K562 (cell line): ENCODE measurements around the gene MAK.

Experiments used
- ARID2 ChIP-seq: fragments of 450-650 bp; IDR thresholded peaks from 2 replicates; pipeline ENCODE4 v1.6.1; 2017; ENCODE audit warnings: antibody characterized with exemption, mild to moderate bottlenecking
- CHD2 ChIP-seq: IDR thresholded peaks from 2 replicates; pipeline ENCODE4 v1.6.1; 2011; ENCODE audit warnings: low read depth, low read length
- CTCF ChIP-seq, 3 experiments: IDR thresholded peaks in 2 of 3; conservative IDR thresholded peaks in 1 of 3; 2 replicates each; pipeline ENCODE4 v1.5.1; 2011 to 2012; ENCODE audit warnings: low read length in 3 of 3, mild to moderate bottlenecking in 3 of 3, control low read depth in 2 of 3, improper control_type of control experiment in 1 of 3, inconsistent platforms in 1 of 3, low read depth in 1 of 3, mixed read lengths in 1 of 3, moderate library complexity in 1 of 3; ENCODE audit not compliant: insufficient read depth in 2 of 3
- HNRNPK ChIP-seq: fragments of 200-400 bp; formaldehyde crosslinking; IDR thresholded peaks from one replicate; pipeline ENCODE4 v1.6.1; 2018; ENCODE audit warnings: mild to moderate bottlenecking, low read depth, low read length; ENCODE audit not compliant: poor library complexity, severe bottlenecking
- PKNOX1 ChIP-seq: fragments of 450-650 bp; IDR thresholded peaks from 2 replicates; pipeline ENCODE4 v1.6.1; 2016
- POLR2A ChIP-seq: fragments of 450-650 bp; conservative IDR thresholded peaks from 2 replicates; pipeline ENCODE4 v1.6.1; 2016
- PRPF4 ChIP-seq: fragments of 200-400 bp; formaldehyde crosslinking; IDR thresholded peaks from one replicate; pipeline ENCODE4 v1.6.1; 2017; ENCODE audit warnings: low read length, low read depth, mild to moderate bottlenecking; ENCODE audit not compliant: insufficient read depth, poor library complexity, severe bottlenecking
- SMARCC2 ChIP-seq: fragments of 450-650 bp; IDR thresholded peaks from 2 replicates; pipeline ENCODE4 v1.6.1; 2017; ENCODE audit warnings: antibody characterized with exemption, moderate library complexity, mild to moderate bottlenecking, low read depth
- SPI1 ChIP-seq: IDR thresholded peaks from 2 replicates; pipeline ENCODE4 v1.6.1; 2011; ENCODE audit warnings: low read depth, low read length, control low read depth, borderline replicate concordance
- TAF1 ChIP-seq: IDR thresholded peaks from 2 replicates; pipeline ENCODE4 v1.6.1; 2011; ENCODE audit warnings: mild to moderate bottlenecking, low read length, moderate library complexity; ENCODE audit not compliant: insufficient read depth, control insufficient read depth, severe bottlenecking; ENCODE audit errors: extremely low read depth
- ZBED1 ChIP-seq: IDR thresholded peaks from 2 replicates; pipeline ENCODE4 v1.6.1; 2014
- ZKSCAN3 ChIP-seq: fragments of 250-450 bp; sonication (Bioruptor Pico); IDR thresholded peaks from 2 replicates; pipeline ENCODE4 v1.4.0; 2020

GRCh38 chr6:10800810-10801209 lies 37.5 kb downstream of the MAK start:
- TF ChIP-seq PRPF4 (no peak), CTCF (IDR thresholded peaks at IDR 0.05 in 2 of 3, conservative IDR thresholded peaks at IDR 0.05 in 1 of 3; ENCODE audit: insufficient read depth in 2 of 3, low read depth in 1 of 3, low read length in 3 of 3) (no peak), ARID2 (no peak), ZBED1 (no peak), TAF1 (no peak), HNRNPK (no peak), PKNOX1 (no peak), ZKSCAN3 (CRISPR knock-in tag) (no peak), CHD2 (no peak), SMARCC2 (no peak), SPI1 (no peak), POLR2A (no peak)
